Stimulated activated CD4-positive, alpha-beta T cell treated with anti-CD3 and anti-CD28 coated beads, Interleukin-1b, Interleukin-23, amount 100 ng/mL, for 24 hours (primary cell): ENCODE data around the gene EPS8L1.

Experiments
- DNase-seq, 4 experiments: peaks; one replicate each; pipeline ENCODE4 v3.0.0-alpha.2; 2020; ENCODE audit warnings: low read depth in 4 of 4, low spot score in 1 of 4

The EPS8L1 gene

DNA sequence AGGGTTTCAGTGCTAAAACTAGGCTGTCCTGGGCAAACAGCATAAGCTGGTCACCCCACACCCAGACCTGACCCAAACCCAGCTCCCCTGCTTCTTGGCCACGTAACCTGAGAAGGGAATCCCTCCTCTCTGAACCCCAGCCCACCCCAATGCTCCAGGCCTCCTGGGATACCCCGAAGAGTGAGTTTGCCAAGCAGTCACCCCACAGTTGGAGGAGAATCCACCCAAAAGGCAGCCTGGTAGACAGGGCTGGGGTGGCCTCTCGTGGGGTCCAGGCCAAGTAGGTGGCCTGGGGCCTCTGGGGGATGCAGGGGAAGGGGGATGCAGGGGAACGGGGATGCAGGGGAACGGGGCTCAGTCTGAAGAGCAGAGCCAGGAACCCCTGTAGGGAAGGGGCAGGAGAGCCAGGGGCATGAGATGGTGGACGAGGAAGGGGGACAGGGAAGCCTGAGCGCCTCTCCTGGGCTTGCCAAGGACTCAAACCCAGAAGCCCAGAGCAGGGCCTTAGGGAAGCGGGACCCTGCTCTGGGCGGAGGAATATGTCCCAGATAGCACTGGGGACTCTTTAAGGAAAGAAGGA is 39.0 kb downstream of the EPS8L1 start:
- DNase-seq: no peak

DNA sequence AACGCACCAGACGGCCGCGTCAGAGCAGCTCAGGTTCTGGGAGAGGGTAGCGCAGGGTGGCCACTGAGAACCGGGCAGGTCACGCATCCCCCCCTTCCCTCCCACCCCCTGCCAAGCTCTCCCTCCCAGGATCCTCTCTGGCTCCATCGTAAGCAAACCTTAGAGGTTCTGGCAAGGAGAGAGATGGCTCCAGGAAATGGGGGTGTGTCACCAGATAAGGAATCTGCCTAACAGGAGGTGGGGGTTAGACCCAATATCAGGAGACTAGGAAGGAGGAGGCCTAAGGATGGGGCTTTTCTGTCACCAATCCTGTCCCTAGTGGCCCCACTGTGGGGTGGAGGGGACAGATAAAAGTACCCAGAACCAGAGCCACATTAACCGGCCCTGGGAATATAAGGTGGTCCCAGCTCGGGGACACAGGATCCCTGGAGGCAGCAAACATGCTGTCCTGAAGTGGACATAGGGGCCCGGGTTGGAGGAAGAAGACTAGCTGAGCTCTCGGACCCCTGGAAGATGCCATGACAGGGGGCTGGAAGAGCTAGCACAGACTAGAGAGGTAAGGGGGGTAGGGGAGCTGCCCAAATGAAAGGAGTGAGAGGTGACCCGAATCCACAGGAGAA is 39.9 kb downstream of the EPS8L1 start:
- DNase-seq: no peak

DNA sequence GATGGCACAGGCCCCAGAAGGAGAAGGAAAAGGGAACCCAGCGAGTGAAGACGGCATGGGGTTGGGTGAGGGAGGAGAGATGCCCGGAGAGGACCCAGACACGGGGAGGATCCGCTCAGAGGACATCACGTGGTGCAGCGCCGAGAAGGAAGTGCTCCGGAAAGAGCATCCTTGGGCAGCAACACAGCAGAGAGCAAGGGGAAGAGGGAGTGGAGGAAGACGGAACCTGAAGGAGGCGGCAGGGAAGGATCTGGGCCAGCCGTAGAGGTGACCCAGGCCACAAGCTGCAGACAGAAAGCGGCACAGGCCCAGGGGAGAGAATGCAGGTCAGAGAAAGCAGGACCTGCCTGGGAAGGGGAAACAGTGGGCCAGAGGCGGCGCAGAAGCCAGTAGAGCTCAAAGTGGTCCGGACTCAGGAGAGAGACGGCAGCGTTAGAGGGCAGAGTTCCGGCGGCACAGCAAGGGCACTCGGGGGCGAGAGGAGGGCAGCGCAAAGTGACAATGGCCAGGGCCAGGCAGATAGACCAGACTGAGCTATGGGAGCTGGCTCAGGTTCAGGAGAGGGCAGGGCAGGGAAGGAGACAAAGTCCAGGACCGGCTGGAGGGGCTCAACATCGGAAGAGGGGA is 40.7 kb downstream of the EPS8L1 start:
- peak in 2 of 4 experiments; percentile 32 to 51 for DNase-seq

DNA sequence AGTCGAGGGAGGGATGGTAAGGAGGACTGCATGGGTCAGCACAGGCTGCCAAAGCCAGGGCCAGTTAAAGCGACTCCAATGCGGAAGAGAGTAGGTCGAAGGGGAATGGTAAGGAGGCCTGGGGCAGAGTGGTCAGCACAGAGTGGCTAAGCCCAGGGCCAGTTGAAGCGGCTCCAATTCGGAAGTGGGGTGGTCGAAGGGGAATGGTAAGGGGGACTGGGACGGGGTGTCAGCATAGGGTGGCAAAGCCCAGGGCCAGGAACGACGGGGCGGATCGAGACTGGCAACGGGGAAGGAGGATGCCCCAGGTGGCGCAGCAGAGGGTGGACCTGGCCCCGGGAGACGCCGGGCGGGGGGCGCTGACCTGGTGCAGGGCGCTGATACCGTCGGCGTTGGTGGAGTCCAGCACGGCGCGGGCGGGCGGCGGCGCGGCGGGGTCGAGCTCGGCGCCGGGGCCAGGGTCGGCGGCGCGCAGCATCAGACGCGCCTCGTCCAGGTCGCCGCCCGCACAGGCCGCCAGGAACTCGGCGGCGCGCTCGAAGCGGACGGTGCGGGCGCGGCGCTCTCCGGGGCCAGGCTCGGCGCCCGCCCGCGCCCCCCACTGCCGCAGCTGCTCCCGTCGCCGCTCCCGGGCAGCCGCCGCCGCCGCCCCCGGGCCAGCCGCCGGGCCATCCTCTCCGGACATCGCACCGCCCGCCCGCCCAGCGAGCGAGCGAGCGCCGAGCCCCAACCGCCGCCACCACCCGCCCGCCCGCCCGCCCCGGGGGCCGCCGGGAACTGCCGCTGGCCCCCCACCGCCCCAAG is 41.4 kb downstream of the EPS8L1 start, which contains the start of gene PPP1R12C:
TSS of gene PPP1R12C (minus strand) at position 779 of the 804 bp plus-strand sequence. CDS start at position 685, 94 bp downstream.
- DNase-seq: no peak

DNA sequence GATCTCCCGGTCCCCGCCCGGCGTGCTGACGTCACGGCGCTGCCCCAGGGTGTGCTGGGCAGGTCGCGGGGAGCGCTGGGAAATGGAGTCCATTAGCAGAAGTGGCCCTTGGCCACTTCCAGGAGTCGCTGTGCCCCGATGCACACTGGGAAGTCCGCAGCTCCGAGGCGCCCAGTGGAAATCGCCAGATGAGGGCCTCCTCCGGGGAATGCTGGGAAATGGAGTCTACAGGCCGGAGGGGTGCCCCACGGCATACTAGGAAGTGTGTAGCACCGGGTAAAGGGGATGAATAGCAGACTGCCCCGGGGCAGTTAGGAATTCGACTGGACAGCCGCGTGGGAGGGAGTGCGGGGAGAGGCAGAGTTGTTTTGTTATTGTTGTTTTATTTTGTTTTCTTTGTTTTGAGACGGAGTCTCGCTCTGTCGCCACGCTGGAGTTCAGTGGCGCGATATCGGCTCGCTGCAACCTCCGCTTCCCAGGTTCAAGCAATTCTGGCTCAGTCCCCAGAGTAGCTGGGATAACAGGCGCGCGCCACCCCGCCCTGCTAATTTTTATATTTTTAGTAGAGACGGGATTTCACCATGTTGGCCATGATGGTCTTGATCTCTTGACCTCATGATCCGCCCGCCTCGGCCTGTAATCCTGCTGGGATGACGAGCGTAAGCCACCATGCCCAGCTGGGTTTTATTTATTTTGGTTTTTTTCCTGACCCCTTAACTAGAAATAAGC is 42.2 kb downstream of the EPS8L1 start:
- peak; percentile 92 to 98 (median 95) for DNase-seq

DNA sequence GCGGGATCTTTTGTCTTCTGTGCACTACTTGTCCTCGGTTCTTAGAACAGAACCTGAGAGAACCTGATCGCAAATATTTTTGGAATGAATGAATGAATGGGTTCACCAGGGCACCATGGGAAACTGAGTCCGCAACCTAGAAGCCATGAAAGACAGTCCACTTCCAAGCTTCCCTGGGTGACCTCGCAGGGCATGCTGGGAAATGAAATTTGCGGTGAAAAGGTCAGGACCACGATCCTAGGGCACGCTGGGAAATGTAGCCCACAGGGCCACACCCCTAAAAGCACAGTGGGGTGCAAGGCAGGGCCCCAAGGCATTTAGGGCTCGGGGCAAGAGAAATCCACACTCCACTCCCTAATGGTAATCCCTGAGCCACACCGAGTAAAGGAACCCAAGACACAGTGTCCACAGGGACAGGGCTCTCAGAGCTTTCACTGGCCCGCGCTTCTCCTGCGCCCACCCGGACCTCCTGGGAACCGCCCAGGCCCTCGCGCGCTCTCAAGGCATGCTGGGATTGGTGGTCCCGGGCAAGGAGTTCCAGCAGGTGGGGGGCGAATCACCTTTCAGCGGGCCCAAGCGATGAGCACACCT is 42.8 kb downstream of the EPS8L1 start:
- no peak for DNase-seq

DNA sequence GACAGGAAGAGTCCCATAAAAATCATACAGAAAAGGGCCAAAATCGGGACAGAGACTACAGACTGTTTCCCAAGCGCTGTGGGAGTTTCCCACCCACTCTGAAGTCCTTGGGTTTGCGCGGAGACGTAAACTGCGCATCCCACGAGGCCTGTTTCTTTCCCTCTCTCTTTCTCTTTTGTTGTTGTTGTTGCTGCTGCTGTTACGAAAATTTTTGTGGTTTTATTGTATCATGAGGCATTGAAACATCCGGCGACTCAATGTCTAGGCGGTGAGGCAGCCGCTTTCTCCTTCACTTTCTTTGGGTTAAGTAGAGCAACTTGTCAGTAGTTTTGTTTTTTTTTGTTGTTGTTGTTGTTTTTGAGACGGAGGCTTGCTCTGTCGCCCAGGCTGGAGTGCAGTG is 43.4 kb downstream of the EPS8L1 start:
- DNase-seq: no peak

DNA sequence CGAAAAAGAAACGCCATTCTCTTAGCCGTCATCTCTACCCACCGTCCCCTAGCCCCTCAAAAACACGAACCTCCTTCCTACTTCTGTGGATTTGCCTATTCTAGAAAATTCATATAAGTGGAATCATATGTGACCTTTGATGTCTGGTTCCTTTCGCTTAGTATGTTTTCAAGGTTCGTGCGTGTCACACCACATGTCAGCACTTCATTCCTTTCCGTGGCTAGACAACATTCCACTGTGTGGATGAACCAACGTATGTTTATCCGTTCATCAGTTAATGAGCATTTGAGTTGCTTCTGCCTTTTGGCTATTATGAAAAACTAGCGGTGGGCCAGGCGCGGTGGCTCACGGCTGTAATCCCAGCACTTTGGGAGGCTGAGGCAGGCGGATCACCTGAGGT is 55.8 kb downstream of the EPS8L1 start:
- no peak for DNase-seq

DNA sequence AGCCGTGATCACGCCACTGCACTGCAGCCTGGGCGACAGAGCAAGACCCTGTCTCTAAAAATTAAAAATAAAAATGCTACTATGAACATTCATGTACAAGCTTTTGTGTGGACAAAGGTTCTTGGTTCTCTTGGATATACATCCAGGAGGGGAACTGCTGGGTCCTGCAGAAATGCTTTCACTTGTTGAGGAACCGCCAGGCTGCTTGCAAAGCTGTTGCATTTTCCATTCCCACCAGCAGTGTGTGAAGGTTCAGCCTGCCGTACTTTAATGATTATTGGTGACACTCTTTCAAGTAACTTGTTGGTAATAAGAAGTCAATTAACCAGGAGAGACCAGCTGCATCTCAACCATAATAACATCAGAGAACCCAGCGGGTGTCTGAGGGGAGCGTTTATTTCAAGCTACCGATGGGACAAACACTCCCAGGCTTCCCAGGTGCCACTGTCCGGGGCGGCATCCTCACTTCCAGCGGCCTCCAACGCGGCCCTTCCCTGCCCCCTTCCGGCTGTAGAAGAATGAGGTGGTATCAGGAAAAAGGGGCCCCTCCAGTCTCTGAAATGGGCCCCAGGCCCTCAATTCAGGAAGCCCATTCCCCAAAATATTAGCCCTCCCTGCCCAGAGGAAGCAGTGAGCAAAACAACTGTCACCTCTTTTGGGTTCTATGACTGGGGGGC is 56.9 kb downstream of the EPS8L1 start:
- no peak for DNase-seq

DNA sequence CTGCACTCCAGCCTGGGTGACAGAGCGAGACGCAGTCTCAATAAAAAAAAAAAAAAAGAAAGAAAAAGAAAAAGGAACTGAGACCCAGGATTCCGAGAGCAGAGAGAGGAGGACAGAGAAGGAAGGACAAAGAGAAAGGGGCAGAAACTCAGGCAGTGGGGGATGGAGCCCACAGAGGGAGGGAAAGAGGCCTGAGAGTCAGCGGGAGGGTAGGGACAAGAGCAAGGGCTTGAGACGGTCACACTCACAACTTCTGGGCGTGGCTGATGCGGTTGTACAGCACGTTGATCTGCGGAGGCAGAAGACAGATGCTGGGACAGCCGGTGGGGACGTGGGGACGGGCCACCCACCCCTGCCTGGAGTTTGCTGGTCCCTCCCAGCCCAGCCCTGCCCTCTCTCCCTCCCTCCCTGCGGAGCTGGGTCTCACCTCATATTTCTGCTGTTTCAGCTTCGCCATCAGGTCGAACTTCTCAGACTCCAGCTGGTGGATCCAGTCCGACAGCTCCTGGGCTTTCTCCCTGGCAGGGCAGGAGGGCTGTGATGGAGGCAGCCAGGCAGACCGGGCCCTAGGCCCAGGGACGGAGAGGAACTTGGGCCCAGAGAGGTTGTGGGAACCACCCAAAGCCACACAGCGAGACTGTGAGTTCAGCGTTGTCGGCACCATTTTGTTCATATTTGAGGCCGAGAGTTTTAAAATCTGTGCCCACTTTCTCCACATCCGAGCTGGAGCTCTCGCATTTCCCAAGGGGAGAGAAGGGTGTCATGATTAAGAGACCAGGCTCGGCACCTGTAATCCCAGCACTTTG is 58.2 kb downstream of the EPS8L1 start:
- no peak for DNase-seq

DNA sequence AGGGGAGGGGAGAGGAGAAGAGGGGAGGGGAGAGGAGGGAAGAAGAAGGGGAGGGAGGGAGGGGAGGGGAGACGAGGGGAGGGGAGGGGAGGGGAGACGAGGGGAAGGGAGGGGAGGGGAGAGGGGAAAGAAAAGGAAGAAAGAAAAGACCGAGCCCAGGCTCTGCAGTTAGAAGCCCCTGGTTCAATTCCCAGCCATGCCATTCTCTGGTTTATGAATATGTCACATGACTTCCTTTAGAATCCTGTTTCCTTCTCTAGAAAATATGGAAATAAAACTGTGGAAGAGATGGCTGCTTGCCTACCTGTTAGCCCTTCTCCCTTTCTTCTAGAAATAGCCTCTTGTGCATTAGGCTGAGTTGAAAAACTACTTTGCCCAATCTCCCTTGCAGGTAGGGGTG is 59.1 kb downstream of the EPS8L1 start:
- no peak for DNase-seq

DNA sequence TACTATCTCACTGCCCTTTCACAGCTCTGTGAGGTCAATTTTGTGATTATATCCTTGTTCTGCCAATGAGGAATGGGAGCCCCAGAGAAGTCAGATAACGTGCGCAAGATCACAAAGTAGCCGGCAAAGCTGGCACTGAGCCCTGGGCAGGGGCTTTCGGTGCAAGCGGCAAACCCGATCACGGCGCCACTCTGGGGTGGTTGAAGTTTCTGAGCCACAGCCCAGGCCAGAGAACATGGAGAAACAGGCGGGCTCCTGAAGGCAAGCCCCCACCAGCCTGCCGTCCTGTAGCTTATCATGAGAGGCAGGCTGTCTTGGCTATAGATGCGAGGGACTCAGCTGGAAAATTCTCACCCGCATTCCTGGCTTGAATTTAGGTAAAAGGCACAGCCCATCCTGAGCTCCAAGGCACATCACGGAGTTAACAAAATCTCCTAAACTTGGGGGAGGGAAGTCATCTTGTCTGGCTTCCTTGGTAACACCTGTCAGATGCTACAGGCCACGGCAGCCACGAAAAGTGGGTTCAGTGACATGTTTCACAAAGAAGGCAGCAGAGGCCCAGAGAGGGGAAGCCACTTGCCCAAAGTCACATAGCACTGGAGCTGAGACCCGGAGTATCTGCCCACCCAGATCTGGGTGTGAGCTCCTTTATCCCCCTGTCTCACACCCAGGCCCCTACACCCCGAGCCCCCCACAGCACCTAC is 60.9 kb downstream of the EPS8L1 start:
- DNase-seq: no peak
